ENCODE data around the gene MYRFL. TPM values are rescaled to one million over a fixed set of nuclear protein-coding genes. Genes with fewer than 3 reads are reported as not detected.

Gene MYRFL
- total and polyA plus RNA-seq, 10 donors, result 0.04 to 0.44 (median 0.20) TPM; not detected in 5

DNA sequence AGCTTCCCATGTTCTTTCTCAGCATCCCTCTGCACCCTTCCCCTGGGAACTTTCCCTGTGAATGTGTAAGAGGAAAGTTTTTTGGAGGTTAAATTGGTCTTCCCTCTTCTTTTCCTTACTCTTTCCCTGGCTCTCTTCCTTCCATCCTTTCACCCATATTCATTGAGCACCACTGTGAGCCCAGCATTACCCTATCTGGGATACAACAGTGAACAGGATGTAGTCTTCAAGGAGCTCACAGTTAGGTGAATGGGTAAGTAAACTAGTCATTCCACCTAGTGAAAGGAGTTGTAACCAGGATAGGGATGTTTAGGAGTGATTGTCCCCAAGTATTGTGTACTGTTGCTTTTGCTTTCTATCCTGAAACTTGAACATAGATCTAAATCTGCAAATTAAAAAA, 123.8 kb downstream of the MYRFL start:
- Histone ChIP-seq H3K9me3 (peaks cover 0 to 5% (median 0%) of the 10 kb centered on the region in 8 donors), H3K27ac (no peak overlapping the region), H3K4me1 (no peaks in the 10 kb centered on the region), H3K4me3 (no peak overlapping the region), H3K27me3 (replicated peaks in 1 of 7) (no peaks in the 10 kb centered on the region), H3K36me3 (no peaks in the 10 kb centered on the region)
- no peak for TF ChIP-seq POLR2A (IDR thresholded peaks at IDR 0.05)
- TF ChIP-seq, protein P1, sequence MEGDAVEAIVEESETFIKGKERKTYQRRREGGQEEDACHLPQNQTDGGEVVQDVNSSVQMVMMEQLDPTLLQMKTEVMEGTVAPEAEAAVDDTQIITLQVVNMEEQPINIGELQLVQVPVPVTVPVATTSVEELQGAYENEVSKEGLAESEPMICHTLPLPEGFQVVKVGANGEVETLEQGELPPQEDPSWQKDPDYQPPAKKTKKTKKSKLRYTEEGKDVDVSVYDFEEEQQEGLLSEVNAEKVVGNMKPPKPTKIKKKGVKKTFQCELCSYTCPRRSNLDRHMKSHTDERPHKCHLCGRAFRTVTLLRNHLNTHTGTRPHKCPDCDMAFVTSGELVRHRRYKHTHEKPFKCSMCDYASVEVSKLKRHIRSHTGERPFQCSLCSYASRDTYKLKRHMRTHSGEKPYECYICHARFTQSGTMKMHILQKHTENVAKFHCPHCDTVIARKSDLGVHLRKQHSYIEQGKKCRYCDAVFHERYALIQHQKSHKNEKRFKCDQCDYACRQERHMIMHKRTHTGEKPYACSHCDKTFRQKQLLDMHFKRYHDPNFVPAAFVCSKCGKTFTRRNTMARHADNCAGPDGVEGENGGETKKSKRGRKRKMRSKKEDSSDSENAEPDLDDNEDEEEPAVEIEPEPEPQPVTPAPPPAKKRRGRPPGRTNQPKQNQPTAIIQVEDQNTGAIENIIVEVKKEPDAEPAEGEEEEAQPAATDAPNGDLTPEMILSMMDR (IDR thresholded peaks at IDR 0.05 in 8 of 11, conservative IDR thresholded peaks at IDR 0.05 in 3 of 11), result no peak
- no peak for TF ChIP-seq POLR2AphosphoS5 (IDR thresholded peaks at IDR 0.05)
- no peak for DNase-seq
- intact Hi-C loops (cut with DNase I; ENCODE audit: low total_unique reads), result no loop called here

GRCh38 chr12:69949311-69950002, 124.4 kb downstream of the MYRFL start:
- intact Hi-C loops (cut with DNase I; ENCODE audit: low total_unique reads), result no loop called here
- H3K27ac ChIP-seq, result no peak overlapping the region
- H3K4me3 ChIP-seq, result no peak overlapping the region
- peaks cover 0 to 5% (median 0%) of the 10 kb centered on the region in 8 donors for H3K9me3 ChIP-seq
- no peak for DNase-seq
- no peak for TF ChIP-seq POLR2AphosphoS5 (IDR thresholded peaks at IDR 0.05)
- TF ChIP-seq, protein P1 (IDR thresholded peaks at IDR 0.05 in 8 of 11, conservative IDR thresholded peaks at IDR 0.05 in 3 of 11), result no peak
- TF ChIP-seq POLR2A (IDR thresholded peaks at IDR 0.05), result no peak
- H3K27me3 ChIP-seq (replicated peaks in 1 of 7), result no peaks in the 10 kb centered on the region
- 94 to 99% (median 96%) methylated on average over 6 of the region's 6 CpGs for WGBS, 5 donors
- no peaks in the 10 kb centered on the region for H3K36me3 ChIP-seq
- H3K4me1 ChIP-seq, result no peaks in the 10 kb centered on the region

- WGBS, 5 donors, result 84 to 92% (median 91%) methylated on average over 3 to 5 of the region's 5 CpGs
- TF ChIP-seq POLR2A (IDR thresholded peaks at IDR 0.05), result no peak
- TF ChIP-seq, protein P1 (IDR thresholded peaks at IDR 0.05 in 8 of 11, conservative IDR thresholded peaks at IDR 0.05 in 3 of 11), result no peak
- TF ChIP-seq POLR2AphosphoS5 (IDR thresholded peaks at IDR 0.05), result no peak
- Histone ChIP-seq H3K4me3 (no peak overlapping the region), H3K4me1 (no peaks in the 10 kb centered on the region), H3K27ac (no peak overlapping the region), H3K36me3 (no peaks in the 10 kb centered on the region), H3K9me3 (peaks cover 0 to 5% (median 0%) of the 10 kb centered on the region in 8 donors), H3K27me3 (replicated peaks in 1 of 7) (no peaks in the 10 kb centered on the region)
- DNase-seq, result no peak
- intact Hi-C loops (cut with DNase I; ENCODE audit: low total_unique reads), result no loop called here
Measured at GRCh38 chr12:69951108-69951507, 126.1 kb downstream of the MYRFL start.

- H3K36me3 ChIP-seq, result no peaks in the 10 kb centered on the region
- no peaks in the 10 kb centered on the region for H3K27me3 ChIP-seq (replicated peaks in 1 of 7)
- WGBS, 5 donors, result 88 to 93% (median 92%) methylated on average over 2 of the region's 2 CpGs
- no peak for TF ChIP-seq POLR2AphosphoS5 (IDR thresholded peaks at IDR 0.05)
- TF ChIP-seq POLR2A (IDR thresholded peaks at IDR 0.05), result no peak
- TF ChIP-seq, protein P1 (IDR thresholded peaks at IDR 0.05 in 8 of 11, conservative IDR thresholded peaks at IDR 0.05 in 3 of 11), result no peak
- H3K27ac ChIP-seq, result no peak overlapping the region
- H3K9me3 ChIP-seq, result peaks cover 0 to 5% (median 0%) of the 10 kb centered on the region in 8 donors
- H3K4me1 ChIP-seq, result no peaks in the 10 kb centered on the region
- H3K4me3 ChIP-seq, result no peak overlapping the region
- intact Hi-C loops (cut with DNase I; ENCODE audit: low total_unique reads), result no loop called here
- DNase-seq, result no peak
Measured at GRCh38 chr12:69952890-69953289, 127.9 kb downstream of the MYRFL start.

Measured in spleen (tissue), 11 donors.